ENCODE measurements around the gene GTF2F2.
"Not testable (repeated sequence)": the region's sequence is repeated elsewhere in the genome, so short reads cannot be mapped to it uniquely, and the experiment has no call there.

GTF2F2 gene

GRCh38 chr13:45180303-45180702 is 60.0 kb downstream of the GTF2F2 start:
- DNase-seq (ENCODE audit: low spot score) = no peak

- DNase-seq (ENCODE audit: low spot score) = no peak
Observed at GRCh38 chr13:45180713-45181601, 60.6 kb downstream of the GTF2F2 start.

GRCh38 chr13:45184693-45185092 is 64.4 kb downstream of the GTF2F2 start:
- DNase-seq (ENCODE audit: low spot score) = no peak

- no peak for DNase-seq (ENCODE audit: low spot score)
Observed at GRCh38 chr13:45185286-45185685, 65.0 kb downstream of the GTF2F2 start.

- not testable (repeated sequence) for DNase-seq (ENCODE audit: low spot score)
Observed at GRCh38 chr13:45189077-45189476, 68.8 kb downstream of the GTF2F2 start.

GRCh38 chr13:45189511-45189910 is 69.2 kb downstream of the GTF2F2 start:
- not testable (repeated sequence) for DNase-seq (ENCODE audit: low spot score)

- no peak for DNase-seq (ENCODE audit: low spot score)
Observed at GRCh38 chr13:45191874-45192273, 71.6 kb downstream of the GTF2F2 start.

- no peak for DNase-seq (ENCODE audit: low spot score)
Observed at GRCh38 chr13:45194081-45194939, 74.0 kb downstream of the GTF2F2 start.

- DNase-seq (ENCODE audit: low spot score) = no peak
Observed at GRCh38 chr13:45195421-45195820, 75.1 kb downstream of the GTF2F2 start.

GRCh38 chr13:45196096-45196495 is 75.8 kb downstream of the GTF2F2 start:
- DNase-seq (ENCODE audit: low spot score) = no peak

- DNase-seq (ENCODE audit: low spot score) = no peak
Observed at GRCh38 chr13:45196622-45197021, 76.3 kb downstream of the GTF2F2 start.

- DNase-seq (ENCODE audit: low spot score) = no peak
Observed at GRCh38 chr13:45198041-45198440, 77.7 kb downstream of the GTF2F2 start.

GRCh38 chr13:45198924-45199323 is 78.6 kb downstream of the GTF2F2 start:
- no peak for DNase-seq (ENCODE audit: low spot score)

GRCh38 chr13:45199711-45200110 is 79.4 kb downstream of the GTF2F2 start:
- DNase-seq (ENCODE audit: low spot score) = no peak

GRCh38 chr13:45200701-45201232 is 80.5 kb downstream of the GTF2F2 start, which contains the start of gene KCTD4:
KCTD4 (minus strand) TSS chr13:45201045; CDS start chr13:45194567, 6,478 bp downstream.
- no peak for DNase-seq (ENCODE audit: low spot score)

- no peak for DNase-seq (ENCODE audit: low spot score)
Observed at GRCh38 chr13:45205124-45205523, 84.8 kb downstream of the GTF2F2 start.

GRCh38 chr13:45206340-45206739 is 86.0 kb downstream of the GTF2F2 start:
- peak; percentile 92 for DNase-seq (ENCODE audit: low spot score)

GRCh38 chr13:45207319-45207718 is 87.0 kb downstream of the GTF2F2 start:
- DNase-seq (ENCODE audit: low spot score) = no peak

- no peak for DNase-seq (ENCODE audit: low spot score)
Observed at GRCh38 chr13:45208132-45208531, 87.8 kb downstream of the GTF2F2 start.

GRCh38 chr13:45209229-45209628 is 88.9 kb downstream of the GTF2F2 start:
- DNase-seq (ENCODE audit: low spot score) = no peak

- no peak for DNase-seq (ENCODE audit: low spot score)
Observed at GRCh38 chr13:45215392-45216077, 95.2 kb downstream of the GTF2F2 start.

GRCh38 chr13:45216193-45216592 is 95.9 kb downstream of the GTF2F2 start:
- no peak for DNase-seq (ENCODE audit: low spot score)

All from kidney capillary endothelial cell (primary cell).